GM12872 (cell line): Measurements from ENCODE around the gene EEF1AKMT4.

ENCODE experiments used
- CTCF ChIP-seq: IDR thresholded peaks from 3 replicates; pipeline ENCODE4 v1.5.1; 2011; ENCODE audit warnings: low read depth, mild to moderate bottlenecking, low read length, moderate library complexity; ENCODE audit not compliant: insufficient read depth

EEF1AKMT4 gene

GRCh38 chr3:184307915-184308314 lies 58.4 kb downstream of the EEF1AKMT4 start:
- no peak for TF ChIP-seq CTCF
